PC-3 (cell line): ENCODE data around the gene GALNT14. TPM values are rescaled to one million over a fixed set of nuclear protein-coding genes. Genes with fewer than 3 reads are reported as not detected.
A peak's percentile ranks its signal among the peaks of the same experiment; 100 is the strongest.

Source experiments
- ATAC-seq: fragments of 200-7000 bp; cut with Tn5 transposase; 2 replicates; pipeline ENCODE4 v1.9.1; 2020; ENCODE audit warnings: mild to moderate bottlenecking, moderate library complexity
- BruUV-seq: library from RNA; stranded (reverse); fragments of 400-500 nt; replicated peaks from 2 replicates; lab custom pipeline; 2021; lab: Mats Ljungman, UMichigan
- CTCF ChIA-PET: fragments of 300-600 bp; sonication (Branson Sonifier 250); formaldehyde crosslinking; loops from one replicate; lab custom pipeline; 2022; ENCODE audit warnings: antibody characterized with exemption; lab: Charles Lee
- POLR2A ChIA-PET: fragments of 300-600 bp; sonication (Branson Sonifier 250); formaldehyde crosslinking; loops from one replicate; lab custom pipeline; 2022; ENCODE audit warnings: antibody characterized with exemption; ENCODE audit not compliant: unreplicated experiment; lab: Charles Lee
- DNase-seq: peaks from one replicate; pipeline ENCODE4 v3.0.0-alpha.2; 2015
- H2AFZ ChIP-seq: fragments of 300-600 bp; sonication (generic); 2 replicates; pipeline ENCODE4 v1.6.0; 2016; ENCODE audit warnings: antibody characterized with exemption, low read length
- H3F3A ChIP-seq: fragments of 300-600 bp; sonication (generic); one replicate; pipeline ENCODE4 v1.6.0; 2017; ENCODE audit warnings: antibody characterized with exemption, low read length, control low read depth, mild to moderate bottlenecking; ENCODE audit not compliant: unreplicated experiment
- H3K27ac ChIP-seq: fragments of 300-600 bp; sonication (generic); 2 replicates; pipeline ENCODE4 v1.5.1; 2016; ENCODE audit warnings: mild to moderate bottlenecking, low read length
- H3K27me3 ChIP-seq: fragments of 300-600 bp; sonication (generic); 2 replicates; pipeline ENCODE4 v1.6.1; 2016; ENCODE audit warnings: low read length, mixed read lengths
- H3K36me3 ChIP-seq: fragments of 300-600 bp; sonication (generic); 2 replicates; pipeline ENCODE4 v1.6.1; 2016; ENCODE audit warnings: low read depth, mixed run types, low read length, mixed read lengths
- H3K4me1 ChIP-seq: fragments of 300-600 bp; sonication (generic); 2 replicates; pipeline ENCODE4 v1.5.1; 2016; ENCODE audit warnings: low read length; ENCODE audit not compliant: insufficient read depth
- H3K4me2 ChIP-seq: fragments of 300-600 bp; sonication (generic); 2 replicates; pipeline ENCODE4 v1.6.0; 2016; ENCODE audit warnings: low read length
- H3K4me3 ChIP-seq: fragments of 300-600 bp; sonication (generic); 2 replicates; pipeline ENCODE4 v1.5.1; 2016; ENCODE audit warnings: mild to moderate bottlenecking, low read length, mixed read lengths
- H3K79me2 ChIP-seq: fragments of 300-600 bp; sonication (generic); 2 replicates; pipeline ENCODE4 v1.6.1; 2017; ENCODE audit warnings: low read length, mixed read lengths
- H3K9ac ChIP-seq: fragments of 300-600 bp; sonication (generic); 2 replicates; pipeline ENCODE4 v1.6.0; 2016; ENCODE audit warnings: mild to moderate bottlenecking, low read length
- H3K9me2 ChIP-seq: fragments of 300-600 bp; sonication (generic); replicated peaks from 2 replicates; pipeline ENCODE4 v1.6.1; 2016; ENCODE audit warnings: mixed run types, low read length, mixed read lengths
- H3K9me3 ChIP-seq: fragments of 300-600 bp; sonication (generic); 2 replicates; pipeline ENCODE4 v1.6.1; 2016; ENCODE audit warnings: low read length, mixed read lengths
- H4K20me1 ChIP-seq: fragments of 300-600 bp; sonication (generic); 2 replicates; pipeline ENCODE4 v1.6.1; 2016; ENCODE audit warnings: low read length, mixed read lengths
- CTCF ChIP-seq: fragments of 300-600 bp; sonication (generic); conservative IDR thresholded peaks from 2 replicates; pipeline ENCODE4 v1.5.1; 2017; ENCODE audit warnings: antibody characterized with exemption, low read depth, mild to moderate bottlenecking, low read length
- EZH2 ChIP-seq: fragments of 300-600 bp; sonication (generic); IDR thresholded peaks from one replicate; pipeline ENCODE4 v1.6.1; 2017; ENCODE audit warnings: antibody characterized with exemption, mild to moderate bottlenecking, low read length; ENCODE audit not compliant: unreplicated experiment
- EZH2phosphoT487 ChIP-seq: fragments of 300-600 bp; sonication (generic); IDR thresholded peaks from 2 replicates; pipeline ENCODE4 v1.6.1; 2018; ENCODE audit warnings: mild to moderate bottlenecking, antibody characterized with exemption, low read length, borderline replicate concordance
- intact Hi-C: fragments of 100-400 bp; cut with micrococcal nuclease; formaldehyde crosslinking; loops from 2 replicates; pipeline ENCODE4 v1.9.0; 2023
- total RNA-seq: library from RNA; depleted of rRNA; stranded (reverse); fragments of >200 nt; gene quantifications from 2 replicates; pipeline ENCODE4 v1.2.3, GENCODE V29; 2014

The GALNT14 gene
- total RNA-seq, 1 experiment from 2014 or later: 10.2 TPM

GRCh38 chr2:31134480-31134879, 3.8 kb downstream of the GALNT14 start:
- Histone ChIP-seq H3K9ac (no peak overlapping the region), H3K79me2 (peaks cover 25% of the 10 kb centered on the region), H3K27ac (no peak overlapping the region), H4K20me1 (no peaks in the 10 kb centered on the region), H3K27me3 (peaks cover 42% of the 10 kb centered on the region), H3K9me3 (no peaks in the 10 kb centered on the region), H3K4me3 (no peak overlapping the region), H3K36me3 (no peaks in the 10 kb centered on the region), H3F3A (no peaks in the 10 kb centered on the region), H3K4me2 (no peak overlapping the region), H2AFZ (no peak overlapping the region), H3K4me1 (peaks cover 13% of the 10 kb centered on the region), H3K9me2 (no peaks in the 10 kb centered on the region)
- ChIA-PET POLR2A (no interaction called here), CTCF (no interaction called here)
- ATAC-seq: no peak
- no peak for TF ChIP-seq CTCF
- TF ChIP-seq EZH2: no peak
- no peak for TF ChIP-seq EZH2phosphoT487
- intact Hi-C loops: no loop called here
- no peak for DNase-seq
- no TSS peak for BruUV-seq

- BruUV-seq: no TSS peak
- DNase-seq (peak; percentile 41), ATAC-seq (no peak)
- Histone ChIP-seq H3K9me2 (no peaks in the 10 kb centered on the region), H2AFZ (no peak overlapping the region), H3K36me3 (no peaks in the 10 kb centered on the region), H3K27me3 (peaks cover 26% of the 10 kb centered on the region), H4K20me1 (no peaks in the 10 kb centered on the region), H3K4me1 (peaks cover 12% of the 10 kb centered on the region), H3K27ac (peak overlapping the region; percentile 57), H3K79me2 (peaks cover 25% of the 10 kb centered on the region), H3F3A (no peaks in the 10 kb centered on the region), H3K4me2 (peak overlapping the region; percentile 17; the same call in 1 of the 2 replicates), H3K9me3 (no peaks in the 10 kb centered on the region), H3K9ac (no peak overlapping the region), H3K4me3 (no peak overlapping the region)
- intact Hi-C loops: no loop called here
- TF ChIP-seq EZH2 (no peak), CTCF (no peak), EZH2phosphoT487 (no peak)
- CTCF ChIA-PET: no interaction called here
- POLR2A ChIA-PET: no interaction called here
Measured at GRCh38 chr2:31132786-31133185, 5.5 kb downstream of the GALNT14 start.

- H3K9ac ChIP-seq: no peak overlapping the region
- ChIA-PET POLR2A (no interaction called here), CTCF (no interaction called here)
- H3K36me3 ChIP-seq: no peaks in the 10 kb centered on the region
- H3K9me3 ChIP-seq: no peaks in the 10 kb centered on the region
- H2AFZ ChIP-seq: no peak overlapping the region
- H3K4me3 ChIP-seq: no peak overlapping the region
- peaks cover 24% of the 10 kb centered on the region for H3K79me2 ChIP-seq
- peaks cover 10% of the 10 kb centered on the region for H3K4me1 ChIP-seq
- no peaks in the 10 kb centered on the region for H3K9me2 ChIP-seq
- TF ChIP-seq EZH2: no peak
- no peak for TF ChIP-seq EZH2phosphoT487
- no peak for TF ChIP-seq CTCF
- DNase-seq (no peak), ATAC-seq (no peak)
- peaks cover 17% of the 10 kb centered on the region for H3K27me3 ChIP-seq
- intact Hi-C loops: no loop called here
- no TSS peak for BruUV-seq
- no peaks in the 10 kb centered on the region for H3F3A ChIP-seq
- no peak overlapping the region for H3K4me2 ChIP-seq
- peak overlapping the region; percentile 57 for H3K27ac ChIP-seq
- no peaks in the 10 kb centered on the region for H4K20me1 ChIP-seq
Measured at GRCh38 chr2:31131871-31132270, 6.4 kb downstream of the GALNT14 start.
